AG20443 (cell line): Measurements from ENCODE around the gene ZAP70.
A peak's percentile ranks its signal among the peaks of the same experiment; 100 is the strongest.

Source experiments
- DNase-seq: peaks from one replicate; pipeline ENCODE4 v3.0.0; 2012; ENCODE audit warnings: low spot score, mixed read lengths

ZAP70 gene

GRCh38 chr2:97734061-97735051 is 21.0 kb downstream of the ZAP70 start:
- DNase-seq = no peak

- DNase-seq = no peak
These were observed 21.8 kb downstream of the ZAP70 start for GRCh38 chr2:97735161-97735561.

- no peak for DNase-seq
These were observed 22.8 kb downstream of the ZAP70 start for GRCh38 chr2:97736185-97736584.

GRCh38 chr2:97736608-97737330 is 23.4 kb downstream of the ZAP70 start:
- DNase-seq = no peak

- no peak for DNase-seq
These were observed 24.2 kb downstream of the ZAP70 start for GRCh38 chr2:97737421-97738178.

- DNase-seq = no peak
These were observed 25.0 kb downstream of the ZAP70 start for GRCh38 chr2:97738179-97739019.

GRCh38 chr2:97739020-97739892 is 25.9 kb downstream of the ZAP70 start:
- DNase-seq = no peak

GRCh38 chr2:97739893-97740245 is 26.5 kb downstream of the ZAP70 start:
- no peak for DNase-seq

GRCh38 chr2:97740590-97741182 is 27.3 kb downstream of the ZAP70 start:
- peak; percentile 78 for DNase-seq

GRCh38 chr2:97741251-97741650 is 27.9 kb downstream of the ZAP70 start:
- no peak for DNase-seq

- DNase-seq = no peak
These were observed 28.3 kb downstream of the ZAP70 start for GRCh38 chr2:97741686-97742085.

GRCh38 chr2:97742381-97742847 is 29.0 kb downstream of the ZAP70 start:
- DNase-seq = no peak

- DNase-seq = no peak
These were observed 30.5 kb downstream of the ZAP70 start for GRCh38 chr2:97743913-97744312.

GRCh38 chr2:97745474-97746174 is 32.2 kb downstream of the ZAP70 start:
- DNase-seq = no peak

- DNase-seq = no peak
These were observed 33.9 kb downstream of the ZAP70 start for GRCh38 chr2:97747285-97747684.

- peak; percentile 72 for DNase-seq
These were observed 34.3 kb downstream of the ZAP70 start for GRCh38 chr2:97747716-97748115.

GRCh38 chr2:97749581-97749980 is 36.2 kb downstream of the ZAP70 start:
- DNase-seq = no peak

GRCh38 chr2:97750017-97750416 is 36.6 kb downstream of the ZAP70 start:
- DNase-seq = no peak

- no peak for DNase-seq
These were observed 38.4 kb downstream of the ZAP70 start for GRCh38 chr2:97751752-97752151.
